ENCODE data around the gene C10orf62. TPM values are rescaled to one million over a fixed set of nuclear protein-coding genes. Genes with fewer than 3 reads are reported as not detected.

The C10orf62 gene
- total and polyA plus RNA-seq, 7 experiments from 2014 or later: not detected

- Histone ChIP-seq H3K4me1 (ENCODE audit: control insufficient read depth in 2 of 2, insufficient read depth in 2 of 2, low read length in 2 of 2) (no peaks in the 10 kb centered on the region), H3K27me3 (ENCODE audit: control insufficient read depth in 2 of 2, insufficient read depth in 2 of 2, low read length in 2 of 2) (no peaks in the 10 kb centered on the region), H3K4me3 (ENCODE audit: low read length) (no peak overlapping the region), H3K9me3 (ENCODE audit: control insufficient read depth in 2 of 3, low read length in 3 of 3) (no peaks in the 10 kb centered on the region), H3K27ac (ENCODE audit: low read depth, low read length) (no peak overlapping the region), H3K36me3 (ENCODE audit: control insufficient read depth in 2 of 3, insufficient read depth in 3 of 3, low read length in 3 of 3) (no peaks in the 10 kb centered on the region)
- no peak overlapping the region for H3K27ac Mint-ChIP-seq
- intact Hi-C loops (cut with micrococcal nuclease): no loop called here
- ChIA-PET CTCF (no interaction called here), POLR2A (interaction anchor here (0.7 kb wide), 1 partner anchor 1322 kb away, joined by 3 read pairs; no protein-coding TSS in a partner anchor)
- DNase-seq (no peak), ATAC-seq (no peak)
- H3K4me3 Mint-ChIP-seq: no peak overlapping the region
- peaks cover 0 to 8% (median 4%) of the 10 kb centered on the region in 5 donors for H3K27me3 Mint-ChIP-seq
- H3K4me1 Mint-ChIP-seq: peaks cover 0 to 1% (median 0%) of the 10 kb centered on the region in 7 donors
- H3K9me3 Mint-ChIP-seq: no peaks in the 10 kb centered on the region
- no peaks in the 10 kb centered on the region for H3K36me3 Mint-ChIP-seq
These were observed 19.6 kb downstream of the C10orf62 start for GRCh38 chr10:97608991-97609561.

- POLR2A ChIA-PET: no interaction called here
- DNase-seq (no peak), ATAC-seq (no peak)
- no peaks in the 10 kb centered on the region for H3K9me3 ChIP-seq (ENCODE audit: control insufficient read depth in 2 of 3, low read length in 3 of 3)
- CTCF ChIA-PET: no interaction called here
- Mint-ChIP-seq H3K4me3 (no peak overlapping the region), H3K4me1 (peaks cover 0 to 1% (median 0%) of the 10 kb centered on the region in 7 donors), H3K27me3 (peaks cover 0 to 3% (median 2%) of the 10 kb centered on the region in 5 donors), H3K27ac (no peak overlapping the region), H3K36me3 (peaks cover 0 to 4% (median 0%) of the 10 kb centered on the region in 5 donors), H3K9me3 (no peaks in the 10 kb centered on the region)
- intact Hi-C loops (cut with micrococcal nuclease): loop anchor here in 1 of 2 donors (5.0 kb wide), 1 partner anchor 39 kb away; the partner anchor contains the start of gene ANKRD2
- no peak overlapping the region for H3K4me3 ChIP-seq (ENCODE audit: low read length)
- no peaks in the 10 kb centered on the region for H3K4me1 ChIP-seq (ENCODE audit: control insufficient read depth in 2 of 2, insufficient read depth in 2 of 2, low read length in 2 of 2)
- H3K36me3 ChIP-seq (ENCODE audit: control insufficient read depth in 2 of 3, insufficient read depth in 3 of 3, low read length in 3 of 3): no peaks in the 10 kb centered on the region
- H3K27me3 ChIP-seq (ENCODE audit: control insufficient read depth in 2 of 2, insufficient read depth in 2 of 2, low read length in 2 of 2): no peaks in the 10 kb centered on the region
- no peak overlapping the region for H3K27ac ChIP-seq (ENCODE audit: low read depth, low read length)
These were observed 22.0 kb downstream of the C10orf62 start for GRCh38 chr10:97611473-97611872.

DNA sequence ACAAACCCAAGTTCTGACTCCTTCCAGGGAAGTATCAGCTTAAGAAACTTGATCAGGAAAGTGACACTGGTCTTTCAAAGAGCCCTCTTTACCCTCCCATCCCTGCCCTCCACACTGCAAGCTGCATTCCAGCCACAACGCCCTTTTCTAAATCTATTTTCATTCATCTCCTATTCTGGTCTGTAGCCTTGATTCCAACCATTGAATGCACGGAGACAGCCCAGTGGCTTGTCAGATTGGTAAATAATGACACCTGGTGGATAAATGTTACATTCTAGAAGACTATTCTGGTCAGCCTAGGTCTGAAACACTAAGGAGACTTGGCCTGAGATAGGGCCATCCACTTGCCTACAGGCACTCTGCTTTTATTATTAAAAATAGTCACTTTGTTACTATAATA lies 22.9 kb downstream of the C10orf62 start:
- Histone ChIP-seq H3K9me3 (ENCODE audit: control insufficient read depth in 2 of 3, low read length in 3 of 3) (no peaks in the 10 kb centered on the region), H3K36me3 (ENCODE audit: control insufficient read depth in 2 of 3, insufficient read depth in 3 of 3, low read length in 3 of 3) (no peaks in the 10 kb centered on the region), H3K27me3 (ENCODE audit: control insufficient read depth in 2 of 2, insufficient read depth in 2 of 2, low read length in 2 of 2) (no peaks in the 10 kb centered on the region), H3K4me3 (ENCODE audit: low read length) (no peak overlapping the region), H3K27ac (ENCODE audit: low read depth, low read length) (no peak overlapping the region), H3K4me1 (ENCODE audit: control insufficient read depth in 2 of 2, insufficient read depth in 2 of 2, low read length in 2 of 2) (no peaks in the 10 kb centered on the region)
- ChIA-PET POLR2A (no interaction called here), CTCF (no interaction called here)
- intact Hi-C loops (cut with micrococcal nuclease): loop anchor here in 1 of 2 donors (5.0 kb wide), 1 partner anchor 40 kb away; the partner anchor contains the start of gene ANKRD2
- Mint-ChIP-seq H3K27me3 (no peaks in the 10 kb centered on the region), H3K9me3 (no peaks in the 10 kb centered on the region), H3K4me1 (peaks cover 0 to 1% (median 0%) of the 10 kb centered on the region in 7 donors), H3K36me3 (peaks cover 0 to 7% (median 0%) of the 10 kb centered on the region in 5 donors), H3K27ac (no peak overlapping the region), H3K4me3 (no peak overlapping the region)
- peak; percentile 47 for ATAC-seq
- no peak for DNase-seq

GRCh38 chr10:97618285-97618684 lies 28.8 kb downstream of the C10orf62 start:
- Mint-ChIP-seq H3K4me1 (no peaks in the 10 kb centered on the region), H3K27me3 (no peaks in the 10 kb centered on the region), H3K27ac (no peak overlapping the region), H3K9me3 (no peaks in the 10 kb centered on the region), H3K36me3 (peaks cover 0 to 7% (median 0%) of the 10 kb centered on the region in 5 donors), H3K4me3 (no peak overlapping the region)
- no peak overlapping the region for H3K27ac ChIP-seq (ENCODE audit: low read depth, low read length)
- H3K9me3 ChIP-seq (ENCODE audit: control insufficient read depth in 2 of 3, low read length in 3 of 3): no peaks in the 10 kb centered on the region
- no peaks in the 10 kb centered on the region for H3K27me3 ChIP-seq (ENCODE audit: control insufficient read depth in 2 of 2, insufficient read depth in 2 of 2, low read length in 2 of 2)
- no peaks in the 10 kb centered on the region for H3K4me1 ChIP-seq (ENCODE audit: control insufficient read depth in 2 of 2, insufficient read depth in 2 of 2, low read length in 2 of 2)
- ChIA-PET CTCF (no interaction called here), POLR2A (no interaction called here)
- no peak for ATAC-seq
- no peaks in the 10 kb centered on the region for H3K36me3 ChIP-seq (ENCODE audit: control insufficient read depth in 2 of 3, insufficient read depth in 3 of 3, low read length in 3 of 3)
- DNase-seq: no peak
- intact Hi-C loops (cut with micrococcal nuclease): no loop called here
- no peak overlapping the region for H3K4me3 ChIP-seq (ENCODE audit: low read length)

- Mint-ChIP-seq H3K9me3 (no peaks in the 10 kb centered on the region), H3K4me3 (no peak overlapping the region), H3K27me3 (no peaks in the 10 kb centered on the region), H3K36me3 (peaks cover 0 to 7% (median 0%) of the 10 kb centered on the region in 5 donors), H3K27ac (no peak overlapping the region), H3K4me1 (no peaks in the 10 kb centered on the region)
- ChIA-PET CTCF (no interaction called here), POLR2A (no interaction called here)
- H3K36me3 ChIP-seq (ENCODE audit: control insufficient read depth in 2 of 3, insufficient read depth in 3 of 3, low read length in 3 of 3): no peaks in the 10 kb centered on the region
- ATAC-seq (no peak), DNase-seq (no peak)
- no peaks in the 10 kb centered on the region for H3K4me1 ChIP-seq (ENCODE audit: control insufficient read depth in 2 of 2, insufficient read depth in 2 of 2, low read length in 2 of 2)
- no peaks in the 10 kb centered on the region for H3K9me3 ChIP-seq (ENCODE audit: control insufficient read depth in 2 of 3, low read length in 3 of 3)
- H3K4me3 ChIP-seq (ENCODE audit: low read length): no peak overlapping the region
- no peak overlapping the region for H3K27ac ChIP-seq (ENCODE audit: low read depth, low read length)
- H3K27me3 ChIP-seq (ENCODE audit: control insufficient read depth in 2 of 2, insufficient read depth in 2 of 2, low read length in 2 of 2): no peaks in the 10 kb centered on the region
- intact Hi-C loops (cut with micrococcal nuclease): no loop called here
These were observed 29.2 kb downstream of the C10orf62 start for GRCh38 chr10:97618733-97619132.

- H3K27ac ChIP-seq (ENCODE audit: low read depth, low read length): no peak overlapping the region
- H3K9me3 ChIP-seq (ENCODE audit: control insufficient read depth in 2 of 3, low read length in 3 of 3): no peaks in the 10 kb centered on the region
- Mint-ChIP-seq H3K4me3 (no peak overlapping the region), H3K27me3 (no peaks in the 10 kb centered on the region), H3K4me1 (no peaks in the 10 kb centered on the region), H3K9me3 (no peaks in the 10 kb centered on the region), H3K36me3 (no peaks in the 10 kb centered on the region), H3K27ac (no peak overlapping the region)
- POLR2A ChIA-PET: interaction anchor here (1.3 kb wide), 1 partner anchor 148 kb away, joined by 3 read pairs; no protein-coding TSS in a partner anchor
- no peaks in the 10 kb centered on the region for H3K4me1 ChIP-seq (ENCODE audit: control insufficient read depth in 2 of 2, insufficient read depth in 2 of 2, low read length in 2 of 2)
- DNase-seq: no peak
- H3K36me3 ChIP-seq (ENCODE audit: control insufficient read depth in 2 of 3, insufficient read depth in 3 of 3, low read length in 3 of 3): no peaks in the 10 kb centered on the region
- intact Hi-C loops (cut with micrococcal nuclease): no loop called here
- H3K27me3 ChIP-seq (ENCODE audit: control insufficient read depth in 2 of 2, insufficient read depth in 2 of 2, low read length in 2 of 2): no peaks in the 10 kb centered on the region
- no peak overlapping the region for H3K4me3 ChIP-seq (ENCODE audit: low read length)
- no peak for ATAC-seq
- CTCF ChIA-PET: no interaction called here
These were observed 33.8 kb downstream of the C10orf62 start for GRCh38 chr10:97623277-97623676.

DNA sequence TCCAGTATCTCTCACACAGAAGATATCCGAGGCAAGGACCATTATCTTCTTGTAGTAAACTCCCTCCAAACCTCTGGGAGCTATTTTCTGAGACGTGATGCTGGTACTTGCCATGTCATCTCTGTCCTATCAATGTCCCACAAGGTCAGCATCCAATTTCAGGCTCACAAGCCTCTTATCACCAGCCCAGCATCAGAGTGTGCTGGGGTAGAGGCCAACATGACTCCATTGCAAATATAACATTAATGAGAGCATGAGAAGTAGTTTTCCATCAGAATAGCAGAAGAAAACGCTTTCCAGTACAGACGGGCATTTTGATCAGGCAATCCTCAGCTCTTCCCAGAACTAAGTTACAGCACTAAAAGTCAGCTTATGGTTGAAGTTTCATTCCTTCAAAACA lies 38.2 kb downstream of the C10orf62 start:
- no peak overlapping the region for H3K27ac ChIP-seq (ENCODE audit: low read depth, low read length)
- Mint-ChIP-seq H3K9me3 (no peaks in the 10 kb centered on the region), H3K36me3 (no peaks in the 10 kb centered on the region), H3K27ac (no peak overlapping the region), H3K4me3 (no peak overlapping the region), H3K27me3 (no peaks in the 10 kb centered on the region), H3K4me1 (peaks cover 0 to 5% (median 4%) of the 10 kb centered on the region in 7 donors)
- peaks cover 0 to 3% of the 10 kb centered on the region in 2 donors for H3K4me1 ChIP-seq (ENCODE audit: control insufficient read depth in 2 of 2, insufficient read depth in 2 of 2, low read length in 2 of 2)
- CTCF ChIA-PET: no interaction called here
- H3K4me3 ChIP-seq (ENCODE audit: low read length): no peak overlapping the region
- no peaks in the 10 kb centered on the region for H3K36me3 ChIP-seq (ENCODE audit: control insufficient read depth in 2 of 3, insufficient read depth in 3 of 3, low read length in 3 of 3)
- no peaks in the 10 kb centered on the region for H3K27me3 ChIP-seq (ENCODE audit: control insufficient read depth in 2 of 2, insufficient read depth in 2 of 2, low read length in 2 of 2)
- intact Hi-C loops (cut with micrococcal nuclease): no loop called here
- H3K9me3 ChIP-seq (ENCODE audit: control insufficient read depth in 2 of 3, low read length in 3 of 3): no peaks in the 10 kb centered on the region
- POLR2A ChIA-PET: no interaction called here
- no peak for DNase-seq
- no peak for ATAC-seq
